HepG2 (cell line): ENCODE results near the gene MBTPS2. TPM values are rescaled to one million over a fixed set of nuclear protein-coding genes. Genes with fewer than 3 reads are reported as not detected.
A peak's percentile ranks its signal among the peaks of the same experiment; 100 is the strongest.

Experiments
- ELF3 ChIP-seq: IDR thresholded peaks from 2 replicates; pipeline ENCODE4 v1.6.1; 2016; ENCODE audit warnings: missing genetic modification reagents, missing compliant biosample characterization
- ERF ChIP-seq: IDR thresholded peaks from 2 replicates; pipeline ENCODE4 v1.6.1; 2018; ENCODE audit warnings: missing biosample characterization, missing genetic modification reagents
- FOXP1 ChIP-seq, 2 experiments: fragments of 450-650 bp in 1 of 2; IDR thresholded peaks; 2 replicates each; pipeline ENCODE4 v1.6.1; 2017 to 2018; ENCODE audit warnings: antibody characterized with exemption in 1 of 2
- KAT2B ChIP-seq: fragments of 150-350 bp; IDR thresholded peaks from 2 replicates; pipeline ENCODE4 v1.6.1; 2014; ENCODE audit warnings: low read depth, low read length, borderline replicate concordance
- ZNF569 ChIP-seq: sonication (generic); formaldehyde crosslinking; IDR thresholded peaks from 2 replicates; pipeline ENCODE4 v1.5.0; 2020; ENCODE audit warnings: mild to moderate bottlenecking, missing genetic modification reagents, moderate library complexity, borderline replicate concordance
- polyA plus RNA-seq, 8 experiments: library from polyadenylated mRNA; depleted of rRNA in 3 of 8; stranded (reverse) in 7 of 8; unstranded in 1 of 8; fragments of >200 nt; fragmentation: Illumina TruSeq in 4 of 8; extraction: Trizol in 4 of 8; gene quantifications; 2 replicates each; pipeline versions ENCODE4 v1.2.1 to v1.2.3, GENCODE V29; 2011 to 2016; ENCODE audit warnings: low read depth in 4 of 8, missing spikeins in 1 of 8, mixed read lengths in 1 of 8; ENCODE audit not compliant: insufficient read depth in 1 of 8
- total RNA-seq, 5 experiments: library from RNA; depleted of rRNA; stranded (reverse); fragments of >200 nt; fragmentation: Illumina TruSeq; extraction: Trizol; gene quantifications; 2 replicates each; pipeline ENCODE4 v1.2.3, GENCODE V29; 2016; ENCODE audit warnings: low read depth in 1 of 5
- TF ChIP-seq, protein P1 (sequence below): IDR thresholded peaks from 2 replicates; pipeline ENCODE4 v1.6.1; 2012; ENCODE audit warnings: low read length, improper control_type of control experiment
- TF ChIP-seq, protein P2 (sequence below): sonication (generic); formaldehyde crosslinking; IDR thresholded peaks from 2 replicates; pipeline ENCODE4 v1.5.0; 2020; ENCODE audit warnings: mild to moderate bottlenecking, missing genetic modification reagents, borderline replicate concordance
- TF ChIP-seq, protein P3 (sequence below), 2 experiments: sonication (generic) in 1 of 2; formaldehyde crosslinking in 1 of 2; IDR thresholded peaks; 2 replicates each; pipeline versions ENCODE4 v1.6.1 to v1.9.0; 2014 to 2022; ENCODE audit warnings: antibody characterized with exemption in 1 of 2, borderline replicate concordance in 1 of 2, inconsistent platforms in 1 of 2, low read depth in 1 of 2, missing genetic modification reagents in 1 of 2
- TF ChIP-seq, protein P4 (sequence below): sonication (generic); formaldehyde crosslinking; conservative IDR thresholded peaks from 2 replicates; pipeline ENCODE4 v1.5.0; 2020; ENCODE audit warnings: missing genetic modification reagents

MBTPS2 gene
- total and polyA plus RNA-seq, 2 of the 13 experiments (the other 11 are each of a cell fraction or from before 2014, with no cell fraction given): 5.7 to 14.4 TPM

DNA sequence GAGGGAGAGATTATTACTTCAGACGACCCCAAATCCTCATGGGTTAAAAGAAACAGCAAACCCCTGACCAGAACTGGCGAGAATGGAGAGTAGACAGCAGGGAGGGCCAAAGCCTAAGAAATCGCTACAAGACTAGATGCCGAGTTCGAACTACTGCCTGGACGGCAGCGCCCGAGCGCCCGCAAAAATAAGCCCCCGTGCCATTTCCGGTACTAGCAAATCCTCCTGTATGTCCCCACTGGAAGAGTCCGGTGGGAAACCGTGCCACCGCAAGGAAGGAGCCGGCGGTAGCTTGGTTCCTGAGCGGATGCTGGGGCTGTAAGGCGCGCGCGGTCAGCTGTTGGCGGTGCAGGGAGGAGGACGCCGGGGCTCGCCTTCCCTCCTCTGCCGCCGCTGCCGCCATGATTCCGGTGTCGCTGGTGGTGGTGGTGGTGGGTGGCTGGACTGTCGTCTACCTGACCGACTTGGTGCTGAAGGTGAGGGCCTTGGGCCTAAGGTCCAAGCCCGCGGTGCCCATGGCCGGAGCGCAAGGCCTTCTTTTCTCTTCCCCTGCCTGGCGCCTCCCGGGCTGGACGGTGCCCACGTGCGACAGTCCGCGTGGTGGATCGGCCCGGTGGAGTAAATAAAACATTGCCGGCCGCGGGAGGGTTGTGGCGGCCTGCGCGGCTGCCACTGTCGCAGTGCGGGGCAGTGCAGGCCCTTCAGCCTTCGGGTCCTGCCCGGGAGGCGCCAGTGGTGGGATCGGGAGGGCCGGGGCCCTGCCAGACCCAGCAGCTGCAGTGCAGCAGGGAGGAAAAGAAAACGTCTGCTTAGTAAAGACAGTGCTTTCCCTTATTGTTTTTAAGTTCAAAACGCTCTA lies at the start of gene MBTPS2 (continued):
- TF ChIP-seq, protein P1, sequence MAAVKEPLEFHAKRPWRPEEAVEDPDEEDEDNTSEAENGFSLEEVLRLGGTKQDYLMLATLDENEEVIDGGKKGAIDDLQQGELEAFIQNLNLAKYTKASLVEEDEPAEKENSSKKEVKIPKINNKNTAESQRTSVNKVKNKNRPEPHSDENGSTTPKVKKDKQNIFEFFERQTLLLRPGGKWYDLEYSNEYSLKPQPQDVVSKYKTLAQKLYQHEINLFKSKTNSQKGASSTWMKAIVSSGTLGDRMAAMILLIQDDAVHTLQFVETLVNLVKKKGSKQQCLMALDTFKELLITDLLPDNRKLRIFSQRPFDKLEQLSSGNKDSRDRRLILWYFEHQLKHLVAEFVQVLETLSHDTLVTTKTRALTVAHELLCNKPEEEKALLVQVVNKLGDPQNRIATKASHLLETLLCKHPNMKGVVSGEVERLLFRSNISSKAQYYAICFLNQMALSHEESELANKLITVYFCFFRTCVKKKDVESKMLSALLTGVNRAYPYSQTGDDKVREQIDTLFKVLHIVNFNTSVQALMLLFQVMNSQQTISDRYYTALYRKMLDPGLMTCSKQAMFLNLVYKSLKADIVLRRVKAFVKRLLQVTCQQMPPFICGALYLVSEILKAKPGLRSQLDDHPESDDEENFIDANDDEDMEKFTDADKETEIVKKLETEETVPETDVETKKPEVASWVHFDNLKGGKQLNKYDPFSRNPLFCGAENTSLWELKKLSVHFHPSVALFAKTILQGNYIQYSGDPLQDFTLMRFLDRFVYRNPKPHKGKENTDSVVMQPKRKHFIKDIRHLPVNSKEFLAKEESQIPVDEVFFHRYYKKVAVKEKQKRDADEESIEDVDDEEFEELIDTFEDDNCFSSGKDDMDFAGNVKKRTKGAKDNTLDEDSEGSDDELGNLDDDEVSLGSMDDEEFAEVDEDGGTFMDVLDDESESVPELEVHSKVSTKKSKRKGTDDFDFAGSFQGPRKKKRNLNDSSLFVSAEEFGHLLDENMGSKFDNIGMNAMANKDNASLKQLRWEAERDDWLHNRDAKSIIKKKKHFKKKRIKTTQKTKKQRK: no peak
- TF ChIP-seq ERF (CRISPR knock-in tag) (peak; percentile 53; the same call in 1 of the 2 replicates), ZNF569 (CRISPR knock-in tag) (no peak), KAT2B (no peak), ELF3 (CRISPR knock-in tag) (peak; percentile 53; the same call in 1 of the 2 replicates), FOXP1 (IDR thresholded peaks at IDR 0.05) (no peak), FOXP1 (CRISPR knock-in tag; IDR thresholded peaks at IDR 0.05) (no peak)
- TF ChIP-seq, protein P2, sequence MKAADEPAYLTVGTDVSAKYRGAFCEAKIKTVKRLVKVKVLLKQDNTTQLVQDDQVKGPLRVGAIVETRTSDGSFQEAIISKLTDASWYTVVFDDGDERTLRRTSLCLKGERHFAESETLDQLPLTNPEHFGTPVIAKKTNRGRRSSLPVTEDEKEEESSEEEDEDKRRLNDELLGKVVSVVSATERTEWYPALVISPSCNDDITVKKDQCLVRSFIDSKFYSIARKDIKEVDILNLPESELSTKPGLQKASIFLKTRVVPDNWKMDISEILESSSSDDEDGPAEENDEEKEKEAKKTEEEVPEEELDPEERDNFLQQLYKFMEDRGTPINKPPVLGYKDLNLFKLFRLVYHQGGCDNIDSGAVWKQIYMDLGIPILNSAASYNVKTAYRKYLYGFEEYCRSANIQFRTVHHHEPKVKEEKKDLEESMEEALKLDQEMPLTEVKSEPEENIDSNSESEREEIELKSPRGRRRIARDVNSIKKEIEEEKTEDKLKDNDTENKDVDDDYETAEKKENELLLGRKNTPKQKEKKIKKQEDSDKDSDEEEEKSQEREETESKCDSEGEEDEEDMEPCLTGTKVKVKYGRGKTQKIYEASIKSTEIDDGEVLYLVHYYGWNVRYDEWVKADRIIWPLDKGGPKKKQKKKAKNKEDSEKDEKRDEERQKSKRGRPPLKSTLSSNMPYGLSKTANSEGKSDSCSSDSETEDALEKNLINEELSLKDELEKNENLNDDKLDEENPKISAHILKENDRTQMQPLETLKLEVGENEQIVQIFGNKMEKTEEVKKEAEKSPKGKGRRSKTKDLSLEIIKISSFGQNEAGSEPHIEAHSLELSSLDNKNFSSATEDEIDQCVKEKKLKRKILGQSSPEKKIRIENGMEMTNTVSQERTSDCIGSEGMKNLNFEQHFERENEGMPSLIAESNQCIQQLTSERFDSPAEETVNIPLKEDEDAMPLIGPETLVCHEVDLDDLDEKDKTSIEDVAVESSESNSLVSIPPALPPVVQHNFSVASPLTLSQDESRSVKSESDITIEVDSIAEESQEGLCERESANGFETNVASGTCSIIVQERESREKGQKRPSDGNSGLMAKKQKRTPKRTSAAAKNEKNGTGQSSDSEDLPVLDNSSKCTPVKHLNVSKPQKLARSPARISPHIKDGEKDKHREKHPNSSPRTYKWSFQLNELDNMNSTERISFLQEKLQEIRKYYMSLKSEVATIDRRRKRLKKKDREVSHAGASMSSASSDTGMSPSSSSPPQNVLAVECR (CRISPR knock-in tag): peak; percentile 81
- TF ChIP-seq, protein P3, sequence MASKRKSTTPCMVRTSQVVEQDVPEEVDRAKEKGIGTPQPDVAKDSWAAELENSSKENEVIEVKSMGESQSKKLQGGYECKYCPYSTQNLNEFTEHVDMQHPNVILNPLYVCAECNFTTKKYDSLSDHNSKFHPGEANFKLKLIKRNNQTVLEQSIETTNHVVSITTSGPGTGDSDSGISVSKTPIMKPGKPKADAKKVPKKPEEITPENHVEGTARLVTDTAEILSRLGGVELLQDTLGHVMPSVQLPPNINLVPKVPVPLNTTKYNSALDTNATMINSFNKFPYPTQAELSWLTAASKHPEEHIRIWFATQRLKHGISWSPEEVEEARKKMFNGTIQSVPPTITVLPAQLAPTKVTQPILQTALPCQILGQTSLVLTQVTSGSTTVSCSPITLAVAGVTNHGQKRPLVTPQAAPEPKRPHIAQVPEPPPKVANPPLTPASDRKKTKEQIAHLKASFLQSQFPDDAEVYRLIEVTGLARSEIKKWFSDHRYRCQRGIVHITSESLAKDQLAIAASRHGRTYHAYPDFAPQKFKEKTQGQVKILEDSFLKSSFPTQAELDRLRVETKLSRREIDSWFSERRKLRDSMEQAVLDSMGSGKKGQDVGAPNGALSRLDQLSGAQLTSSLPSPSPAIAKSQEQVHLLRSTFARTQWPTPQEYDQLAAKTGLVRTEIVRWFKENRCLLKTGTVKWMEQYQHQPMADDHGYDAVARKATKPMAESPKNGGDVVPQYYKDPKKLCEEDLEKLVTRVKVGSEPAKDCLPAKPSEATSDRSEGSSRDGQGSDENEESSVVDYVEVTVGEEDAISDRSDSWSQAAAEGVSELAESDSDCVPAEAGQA (IDR thresholded peaks at IDR 0.05; ENCODE audit: low read depth): peak; percentile 60; the same call in 1 of the 2 replicates
- TF ChIP-seq, protein P3 (CRISPR knock-in tag; IDR thresholded peaks at IDR 0.05; ENCODE audit: borderline replicate concordance): no peak
- TF ChIP-seq, protein P4, sequence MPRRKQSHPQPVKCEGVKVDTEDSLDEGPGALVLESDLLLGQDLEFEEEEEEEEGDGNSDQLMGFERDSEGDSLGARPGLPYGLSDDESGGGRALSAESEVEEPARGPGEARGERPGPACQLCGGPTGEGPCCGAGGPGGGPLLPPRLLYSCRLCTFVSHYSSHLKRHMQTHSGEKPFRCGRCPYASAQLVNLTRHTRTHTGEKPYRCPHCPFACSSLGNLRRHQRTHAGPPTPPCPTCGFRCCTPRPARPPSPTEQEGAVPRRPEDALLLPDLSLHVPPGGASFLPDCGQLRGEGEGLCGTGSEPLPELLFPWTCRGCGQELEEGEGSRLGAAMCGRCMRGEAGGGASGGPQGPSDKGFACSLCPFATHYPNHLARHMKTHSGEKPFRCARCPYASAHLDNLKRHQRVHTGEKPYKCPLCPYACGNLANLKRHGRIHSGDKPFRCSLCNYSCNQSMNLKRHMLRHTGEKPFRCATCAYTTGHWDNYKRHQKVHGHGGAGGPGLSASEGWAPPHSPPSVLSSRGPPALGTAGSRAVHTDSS (CRISPR knock-in tag): no peak
